NCI-H2196 (cell line): ENCODE measurements around the gene STK25.
"Not testable (repeated sequence)": the region's sequence is repeated elsewhere in the genome, so short reads cannot be mapped to it uniquely, and the experiment has no call there.

ENCODE experiments used
- DNase-seq: peaks from one replicate; lab custom pipeline; 2025; ENCODE audit not compliant: unreplicated experiment; lab: John Stamatoyannopoulos, UW

STK25 gene

GRCh38 chr2:241469746-241470145, 38.6 kb downstream of the STK25 start:
- DNase-seq: no peak

GRCh38 chr2:241468476-241468781, 40.0 kb downstream of the STK25 start:
- no peak for DNase-seq

- DNase-seq: no peak
Observed at GRCh38 chr2:241467777-241468475, 40.5 kb downstream of the STK25 start.

- no peak for DNase-seq
Observed at GRCh38 chr2:241466230-241466629, 42.2 kb downstream of the STK25 start.

GRCh38 chr2:241465543-241465942, 42.8 kb downstream of the STK25 start:
- DNase-seq: no peak

GRCh38 chr2:241463276-241464135, 44.9 kb downstream of the STK25 start:
- DNase-seq: no peak

- DNase-seq: no peak
Observed at GRCh38 chr2:241461693-241462677, 46.4 kb downstream of the STK25 start.

GRCh38 chr2:241460631-241461030, 47.8 kb downstream of the STK25 start:
- DNase-seq: no peak

- no peak for DNase-seq
Observed at GRCh38 chr2:241459520-241459919, 48.9 kb downstream of the STK25 start.

- DNase-seq: no peak
Observed at GRCh38 chr2:241458687-241459086, 49.7 kb downstream of the STK25 start.

GRCh38 chr2:241456546-241456945, 51.8 kb downstream of the STK25 start:
- no peak for DNase-seq

- no peak for DNase-seq
Observed at GRCh38 chr2:241454837-241455485, 53.4 kb downstream of the STK25 start.

GRCh38 chr2:241453919-241454318, 54.5 kb downstream of the STK25 start:
- DNase-seq: not testable (repeated sequence)

GRCh38 chr2:241451840-241452506, 56.4 kb downstream of the STK25 start:
- no peak for DNase-seq

GRCh38 chr2:241450092-241450491, 58.3 kb downstream of the STK25 start:
- not testable (repeated sequence) for DNase-seq

GRCh38 chr2:241445426-241445825, 63.0 kb downstream of the STK25 start:
- DNase-seq: no peak

- peak; percentile 30 for DNase-seq
Observed at GRCh38 chr2:241443486-241444223, 64.7 kb downstream of the STK25 start.
